Body of pancreas (tissue), 4 donors: ENCODE measurements around the gene SMAD2. TPM values are rescaled to one million over a fixed set of nuclear protein-coding genes. Genes with fewer than 3 reads are reported as not detected.

Source experiments
- ATAC-seq: fragments of 150-250 bp; one replicate; pipeline ENCODE4 v1.9.1; 2016
- DNase-seq, 4 donors: peaks; one replicate each; pipeline ENCODE4 v3.0.0-alpha.2; 2019
- H3K27ac ChIP-seq, 4 donors: fragments of 200-600 bp; sonication (generic); 1 replicate in 3 of 4; 2 replicates in 1 of 4; pipeline versions ENCODE4 v1.5.1 to v1.6.1; 2016 to 2019; ENCODE audit warnings: mild to moderate bottlenecking in 1 of 4, mixed read lengths in 1 of 4, moderate library complexity in 1 of 4
- H3K27me3 ChIP-seq, 2 donors: fragments of 200-600 bp; sonication (generic); one replicate each; pipeline ENCODE4 v1.6.0; 2016; ENCODE audit warnings: mild to moderate bottlenecking in 1 of 2
- H3K36me3 ChIP-seq, 2 donors: fragments of 200-600 bp; sonication (generic); replicated peaks in 1 of 2; 2 replicates each; pipeline ENCODE4 v1.5.1; 2016; ENCODE audit warnings: low read depth in 2 of 2; ENCODE audit not compliant: insufficient read depth in 1 of 2
- H3K4me1 ChIP-seq: fragments of 200-600 bp; sonication (generic); one replicate; pipeline ENCODE4 v1.6.0; 2016
- H3K4me3 ChIP-seq, 2 donors: fragments of 200-600 bp; sonication (generic); 1 replicate in 1 of 2; 2 replicates in 1 of 2; pipeline ENCODE4 v1.5.1; 2016 to 2019
- H3K9me3 ChIP-seq, 3 donors: fragments of 200-600 bp; sonication (generic); 1 replicate in 2 of 3; 2 replicates in 1 of 3; pipeline ENCODE4 v1.5.1; 2016
- CTCF ChIP-seq, 7 experiments: fragments of 450-650 bp in 4 of 7; fragments of 200-600 bp in 3 of 7; sonication (generic) in 3 of 7; IDR thresholded peaks; one replicate each; pipeline ENCODE4 v1.5.1; 2016 to 2019; ENCODE audit warnings: antibody characterized with exemption in 7 of 7
- POLR2A ChIP-seq, 3 donors: fragments of 450-650 bp; IDR thresholded peaks; one replicate each; pipeline ENCODE4 v1.6.1; 2016; ENCODE audit warnings: antibody characterized with exemption in 3 of 3, mild to moderate bottlenecking in 2 of 3
- WGBS, 2 donors: methylation state at CpG; one replicate each; pipeline ENCODE4 v1.1.5; 2017; 5-methylcytosine and 5-hydroxymethylcytosine counted together
- intact Hi-C: fragments of 100-400 bp; cut with DNase I; formaldehyde crosslinking; loops from one replicate; pipeline ENCODE4 v1.15.1; 2023
- total RNA-seq, 2 donors: library from RNA; depleted of rRNA; stranded (reverse); fragments of >200 nt; gene quantifications; one replicate each; pipeline ENCODE4 v1.1.0, GENCODE V29; 2016

Gene SMAD2
- total RNA-seq, 2 donors from 2014 or later: 9.6 to 19.7 TPM

GRCh38 chr18:47797126-47797525 lies 133.3 kb downstream of the SMAD2 start:
- ATAC-seq (no peak), DNase-seq (no peak)
- H3K9me3 ChIP-seq: no peaks in the 10 kb centered on the region
- intact Hi-C loops: no loop called here
- no peak overlapping the region for H3K27ac ChIP-seq
- no peaks in the 10 kb centered on the region for H3K36me3 ChIP-seq
- no peaks in the 10 kb centered on the region for H3K4me1 ChIP-seq
- H3K27me3 ChIP-seq: no peaks in the 10 kb centered on the region
- H3K4me3 ChIP-seq: no peak overlapping the region
- TF ChIP-seq CTCF (IDR thresholded peaks at IDR 0.05) (no peak), POLR2A (IDR thresholded peaks at IDR 0.05) (no peak)
- WGBS, 2 donors: 74 to 80% methylated on average over 4 to 5 of the region's 5 CpGs

- Histone ChIP-seq H3K4me3 (no peak overlapping the region), H3K27ac (no peak overlapping the region), H3K36me3 (no peaks in the 10 kb centered on the region), H3K9me3 (no peaks in the 10 kb centered on the region), H3K4me1 (no peaks in the 10 kb centered on the region), H3K27me3 (no peaks in the 10 kb centered on the region)
- intact Hi-C loops: no loop called here
- 44 to 45% methylated on average over 7 of the region's 7 CpGs for WGBS, 2 donors
- no peak for ATAC-seq
- TF ChIP-seq POLR2A (IDR thresholded peaks at IDR 0.05) (no peak), CTCF (IDR thresholded peaks at IDR 0.05) (no peak)
- no peak for DNase-seq
Observed at GRCh38 chr18:47795434-47795814, 135.0 kb downstream of the SMAD2 start.

GRCh38 chr18:47794725-47795433 lies 135.6 kb downstream of the SMAD2 start:
- Histone ChIP-seq H3K27me3 (no peaks in the 10 kb centered on the region), H3K9me3 (no peaks in the 10 kb centered on the region), H3K27ac (no peak overlapping the region), H3K4me1 (no peaks in the 10 kb centered on the region), H3K4me3 (no peak overlapping the region), H3K36me3 (no peaks in the 10 kb centered on the region)
- intact Hi-C loops: no loop called here
- ATAC-seq: no peak
- 50 to 65% methylated on average over 5 to 14 of the region's 14 CpGs for WGBS, 2 donors
- no peak for DNase-seq
- no peak for TF ChIP-seq POLR2A (IDR thresholded peaks at IDR 0.05)
- no peak for TF ChIP-seq CTCF (IDR thresholded peaks at IDR 0.05)

GRCh38 chr18:47793609-47794008 lies 136.8 kb downstream of the SMAD2 start:
- WGBS, 2 donors: 73 to 75% methylated on average over 7 of the region's 7 CpGs
- intact Hi-C loops: no loop called here
- Histone ChIP-seq H3K27me3 (no peaks in the 10 kb centered on the region), H3K36me3 (no peaks in the 10 kb centered on the region), H3K4me3 (no peak overlapping the region), H3K4me1 (no peaks in the 10 kb centered on the region), H3K27ac (no peak overlapping the region), H3K9me3 (no peaks in the 10 kb centered on the region)
- DNase-seq (no peak), ATAC-seq (no peak)
- no peak for TF ChIP-seq CTCF (IDR thresholded peaks at IDR 0.05)
- TF ChIP-seq POLR2A (IDR thresholded peaks at IDR 0.05): no peak

- no peak for TF ChIP-seq POLR2A (IDR thresholded peaks at IDR 0.05)
- TF ChIP-seq CTCF (IDR thresholded peaks at IDR 0.05): no peak
- intact Hi-C loops: no loop called here
- no peak for ATAC-seq
- Histone ChIP-seq H3K27me3 (no peaks in the 10 kb centered on the region), H3K27ac (no peak overlapping the region), H3K9me3 (peaks cover 0 to 1% (median 0%) of the 10 kb centered on the region in 3 donors), H3K36me3 (no peaks in the 10 kb centered on the region), H3K4me3 (no peak overlapping the region), H3K4me1 (no peaks in the 10 kb centered on the region)
- 57 to 67% methylated on average over 4 of the region's 4 CpGs for WGBS, 2 donors
- DNase-seq: no peak
Observed at GRCh38 chr18:47791461-47791985, 138.9 kb downstream of the SMAD2 start.
